Sigmoid colon (tissue), 7 donors: ENCODE results near the gene CNRIP1. TPM values are rescaled to one million over a fixed set of nuclear protein-coding genes. Genes with fewer than 3 reads are reported as not detected.

ENCODE experiments used
- DNase-seq: peaks from one replicate; pipeline ENCODE4 v3.0.0-alpha.2; 2019
- H3K27ac ChIP-seq, 4 donors: fragments of 200-600 bp; sonication (generic); one replicate each; pipeline ENCODE4 v1.5.1; 2016 to 2019; ENCODE audit warnings: mild to moderate bottlenecking in 1 of 4
- H3K27me3 ChIP-seq, 3 donors: fragments of 200-600 bp; sonication (generic); one replicate each; pipeline ENCODE4 v1.5.1; 2019; ENCODE audit warnings: mild to moderate bottlenecking in 1 of 3
- H3K36me3 ChIP-seq, 4 donors: fragments of 200-600 bp; sonication (generic); one replicate each; pipeline ENCODE4 v1.5.1; 2016 to 2019
- H3K4me1 ChIP-seq, 4 donors: fragments of 200-600 bp; sonication (generic); one replicate each; pipeline ENCODE4 v1.5.1; 2017 to 2019
- H3K4me3 ChIP-seq, 4 donors: fragments of 200-600 bp; sonication (generic); one replicate each; pipeline ENCODE4 v1.5.1; 2017 to 2019; ENCODE audit warnings: mild to moderate bottlenecking in 2 of 4, moderate library complexity in 1 of 4
- H3K9me3 ChIP-seq, 4 donors: fragments of 200-600 bp in 3 of 4; sonication (generic) in 3 of 4; one replicate each; pipeline versions ENCODE4 v1.5.1 to v1.6.1; 2013 to 2019
- EP300 ChIP-seq, 4 donors: sonication (generic); formaldehyde crosslinking; IDR thresholded peaks; one replicate each; pipeline ENCODE4 v1.6.1; 2017; ENCODE audit warnings: antibody characterized with exemption in 4 of 4
- POLR2A ChIP-seq, 2 donors: fragments of 450-650 bp; IDR thresholded peaks; one replicate each; pipeline ENCODE4 v1.6.1; 2016; ENCODE audit warnings: antibody characterized with exemption in 2 of 2, mild to moderate bottlenecking in 2 of 2, moderate library complexity in 2 of 2
- POLR2AphosphoS5 ChIP-seq, 4 donors: sonication (generic); formaldehyde crosslinking; IDR thresholded peaks; one replicate each; pipeline ENCODE4 v1.6.1; 2017; ENCODE audit warnings: antibody characterized with exemption in 4 of 4
- WGBS, 2 donors: extraction: QIAGEN DNeasy Blood & Tissue Kit; methylation state at CpG; one replicate each; pipeline ENCODE4 v1.1.7; 2013; 5-methylcytosine and 5-hydroxymethylcytosine counted together
- intact Hi-C: fragments of 100-400 bp; cut with DNase I; formaldehyde crosslinking; loops from one replicate; pipeline ENCODE4 v1.15.1; 2023
- polyA plus RNA-seq, 3 donors: library from polyadenylated mRNA; stranded (reverse); fragments of 200-250 nt; gene quantifications; one replicate each; pipeline ENCODE4 v1.2.3, GENCODE V29; 2013
- total RNA-seq, 4 donors: library from RNA; depleted of rRNA; stranded (reverse); fragments of >200 nt; gene quantifications; one replicate each; pipeline ENCODE4 v1.1.0, GENCODE V29; 2016
- TF ChIP-seq, protein P1 (sequence below), 4 experiments: fragments of 450-650 bp in 3 of 4; fragments of 200-600 bp in 1 of 4; IDR thresholded peaks; one replicate each; pipeline ENCODE4 v1.5.1; 2016 to 2019; ENCODE audit warnings: antibody characterized with exemption in 4 of 4, mild to moderate bottlenecking in 3 of 4, moderate library complexity in 2 of 4
- donor health status: healthy with polysubstance abuse.
- donor health status: Bipolar disorder and iron deficiency.
- donor health status: healthy.

The CNRIP1 gene
- total and polyA plus RNA-seq, 7 donors = 6.2 to 38.2 (median 22.5) TPM

DNA sequence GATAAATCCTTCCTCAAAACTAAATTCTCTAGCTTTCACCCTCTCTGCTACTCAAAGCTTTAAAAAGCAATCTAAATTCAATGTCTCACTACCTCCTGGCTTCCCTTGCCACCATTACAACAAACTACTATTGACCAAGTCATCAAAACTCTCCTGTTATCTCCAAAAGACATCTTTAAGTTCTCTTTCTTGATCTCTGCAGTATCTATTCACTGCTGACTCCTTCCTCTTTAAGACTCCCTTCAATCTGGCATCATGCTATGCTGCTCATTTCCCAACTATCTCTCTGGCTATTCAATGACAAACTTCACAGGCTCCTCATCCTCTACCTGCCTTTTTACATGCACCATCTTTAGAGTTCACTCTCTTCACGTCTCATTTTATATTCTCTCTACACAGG lies 73.4 kb downstream of the CNRIP1 start:
- 82 to 84% methylated on average over 1 of the region's 1 CpG for WGBS, 2 donors
- H3K4me3 ChIP-seq = no peak overlapping the region
- H3K9me3 ChIP-seq = no peaks in the 10 kb centered on the region
- H3K4me1 ChIP-seq = peaks cover 0 to 94% (median 74%) of the 10 kb centered on the region in 4 donors
- no peaks in the 10 kb centered on the region for H3K36me3 ChIP-seq
- no peaks in the 10 kb centered on the region for H3K27me3 ChIP-seq
- TF ChIP-seq, protein P1, sequence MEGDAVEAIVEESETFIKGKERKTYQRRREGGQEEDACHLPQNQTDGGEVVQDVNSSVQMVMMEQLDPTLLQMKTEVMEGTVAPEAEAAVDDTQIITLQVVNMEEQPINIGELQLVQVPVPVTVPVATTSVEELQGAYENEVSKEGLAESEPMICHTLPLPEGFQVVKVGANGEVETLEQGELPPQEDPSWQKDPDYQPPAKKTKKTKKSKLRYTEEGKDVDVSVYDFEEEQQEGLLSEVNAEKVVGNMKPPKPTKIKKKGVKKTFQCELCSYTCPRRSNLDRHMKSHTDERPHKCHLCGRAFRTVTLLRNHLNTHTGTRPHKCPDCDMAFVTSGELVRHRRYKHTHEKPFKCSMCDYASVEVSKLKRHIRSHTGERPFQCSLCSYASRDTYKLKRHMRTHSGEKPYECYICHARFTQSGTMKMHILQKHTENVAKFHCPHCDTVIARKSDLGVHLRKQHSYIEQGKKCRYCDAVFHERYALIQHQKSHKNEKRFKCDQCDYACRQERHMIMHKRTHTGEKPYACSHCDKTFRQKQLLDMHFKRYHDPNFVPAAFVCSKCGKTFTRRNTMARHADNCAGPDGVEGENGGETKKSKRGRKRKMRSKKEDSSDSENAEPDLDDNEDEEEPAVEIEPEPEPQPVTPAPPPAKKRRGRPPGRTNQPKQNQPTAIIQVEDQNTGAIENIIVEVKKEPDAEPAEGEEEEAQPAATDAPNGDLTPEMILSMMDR (IDR thresholded peaks at IDR 0.05) = no peak
- TF ChIP-seq POLR2A (IDR thresholded peaks at IDR 0.05) = no peak
- no peak for TF ChIP-seq EP300 (IDR thresholded peaks at IDR 0.05)
- TF ChIP-seq POLR2AphosphoS5 (IDR thresholded peaks at IDR 0.05) = no peak
- no peak overlapping the region for H3K27ac ChIP-seq
- no peak for DNase-seq
- intact Hi-C loops = loop anchor here (10.0 kb wide), 1 partner anchor 122 kb away; no protein-coding TSS in a partner anchor

DNA sequence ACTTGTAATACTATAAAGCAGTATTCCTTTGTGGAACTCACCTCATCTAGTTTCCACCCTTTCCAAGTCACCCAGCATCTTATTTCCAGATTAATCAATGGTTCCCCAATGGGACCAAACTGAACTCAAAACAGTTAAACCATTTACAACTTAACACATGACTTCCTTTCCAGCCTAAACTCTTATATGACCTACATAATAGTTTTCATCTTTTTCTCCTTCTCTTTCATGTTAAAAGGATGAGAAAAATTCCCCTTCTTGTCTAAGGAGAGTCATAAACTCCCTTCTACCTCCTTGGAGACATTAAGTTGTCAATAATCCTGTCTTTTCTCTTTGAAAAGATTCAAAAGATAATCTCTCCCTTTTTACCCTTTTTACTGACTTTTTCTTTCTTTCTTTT lies 74.1 kb downstream of the CNRIP1 start:
- Histone ChIP-seq H3K4me1 (peaks cover 0 to 100% (median 78%) of the 10 kb centered on the region in 4 donors), H3K9me3 (no peaks in the 10 kb centered on the region), H3K36me3 (no peaks in the 10 kb centered on the region), H3K27ac (peak overlapping the region in 1 of 4 donors; percentile 36), H3K4me3 (no peak overlapping the region), H3K27me3 (no peaks in the 10 kb centered on the region)
- DNase-seq = no peak
- TF ChIP-seq POLR2AphosphoS5 (IDR thresholded peaks at IDR 0.05) = no peak
- no peak for TF ChIP-seq POLR2A (IDR thresholded peaks at IDR 0.05)
- no peak for TF ChIP-seq EP300 (IDR thresholded peaks at IDR 0.05)
- TF ChIP-seq, protein P1 (IDR thresholded peaks at IDR 0.05) = no peak
- intact Hi-C loops = loop anchor here (10.0 kb wide), 1 partner anchor 121 kb away; no protein-coding TSS in a partner anchor

DNA sequence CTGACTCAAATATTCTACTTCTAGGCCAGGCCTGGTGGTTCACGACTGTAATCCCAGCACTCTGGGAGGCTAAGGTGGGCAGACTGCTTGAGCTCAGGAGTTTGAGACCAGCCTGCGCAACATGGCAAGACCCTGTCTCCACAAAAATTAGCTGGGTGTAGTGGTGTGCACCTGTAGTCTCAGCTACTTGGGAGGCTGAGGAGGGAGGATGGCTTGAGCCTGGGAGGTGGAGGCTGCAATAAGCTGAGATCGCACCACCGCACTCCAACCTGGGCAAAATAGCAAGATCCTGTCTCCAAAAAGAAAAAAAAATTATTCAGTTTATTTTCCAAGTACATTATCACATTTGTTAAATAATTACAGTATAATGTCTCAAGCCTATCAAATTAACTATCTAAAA lies 74.7 kb downstream of the CNRIP1 start:
- Histone ChIP-seq H3K4me1 (peaks cover 0 to 99% (median 78%) of the 10 kb centered on the region in 4 donors), H3K36me3 (no peaks in the 10 kb centered on the region), H3K27ac (peak overlapping the region in 2 of 4 donors; percentile 23 to 40), H3K27me3 (no peaks in the 10 kb centered on the region), H3K9me3 (no peaks in the 10 kb centered on the region), H3K4me3 (no peak overlapping the region)
- DNase-seq = no peak
- WGBS, 2 donors = 96 to 98% methylated on average over 4 of the region's 4 CpGs
- intact Hi-C loops = loop anchor here (10.0 kb wide), 1 partner anchor 120 kb away; no protein-coding TSS in a partner anchor
- TF ChIP-seq POLR2AphosphoS5 (IDR thresholded peaks at IDR 0.05) (no peak), POLR2A (IDR thresholded peaks at IDR 0.05) (no peak), EP300 (IDR thresholded peaks at IDR 0.05) (no peak)
- TF ChIP-seq, protein P1 (IDR thresholded peaks at IDR 0.05) = no peak

DNA sequence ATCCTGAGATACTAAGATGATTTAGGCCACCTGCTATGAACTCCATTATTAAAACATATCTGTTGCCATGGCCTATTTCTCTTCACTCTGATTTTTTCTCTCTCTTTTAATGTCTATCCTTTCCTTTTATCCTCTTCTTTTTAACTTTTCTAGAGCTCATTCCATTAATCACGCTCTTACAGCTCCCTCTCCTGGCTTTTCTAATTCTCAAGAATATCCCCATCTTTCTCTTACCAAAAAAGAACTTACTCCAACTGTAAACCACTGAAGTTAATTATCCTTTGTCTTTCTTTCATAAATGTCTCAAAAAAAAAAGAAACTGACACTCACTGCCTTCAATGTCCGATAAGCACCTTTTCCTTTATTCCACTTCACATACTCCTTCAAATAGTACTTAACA lies 75.3 kb downstream of the CNRIP1 start:
- TF ChIP-seq, protein P1 (IDR thresholded peaks at IDR 0.05) = peak in 2 of 4 experiments; percentile 24 to 25
- no peak for TF ChIP-seq EP300 (IDR thresholded peaks at IDR 0.05)
- no peak for TF ChIP-seq POLR2AphosphoS5 (IDR thresholded peaks at IDR 0.05)
- no peak for TF ChIP-seq POLR2A (IDR thresholded peaks at IDR 0.05)
- H3K36me3 ChIP-seq = no peaks in the 10 kb centered on the region
- no peaks in the 10 kb centered on the region for H3K27me3 ChIP-seq
- H3K9me3 ChIP-seq = no peaks in the 10 kb centered on the region
- no peak for DNase-seq
- H3K4me3 ChIP-seq = no peak overlapping the region
- 79 to 82% methylated on average over 2 of the region's 2 CpGs for WGBS, 2 donors
- peak overlapping the region in 3 of 4 donors; percentile 23 to 48 (median 40) for H3K27ac ChIP-seq
- peaks cover 0 to 99% (median 76%) of the 10 kb centered on the region in 4 donors for H3K4me1 ChIP-seq
- intact Hi-C loops = loop anchor here (10.0 kb wide), 1 partner anchor 120 kb away; no protein-coding TSS in a partner anchor

Other genes with a start within 250 kb of the CNRIP1 start
- gene PNO1, start 162.1 kb downstream of the CNRIP1 start, total RNA-seq = 10 to 100 TPM in 3 of 4 donors, 1 to 10 TPM in 1; 9.1 to 20.7 (median 17.2) TPM
- gene PNO1, start 162.1 kb downstream of the CNRIP1 start, polyA plus RNA-seq = 10 to 100 TPM in 1 of 3 donors, 1 to 10 TPM in 2; 6.0 to 10.5 (median 7.9) TPM
- gene PPP3R1, start 67.4 kb downstream of the CNRIP1 start, total RNA-seq = 10 to 100 TPM; 28.4 to 38.5 (median 36.6) TPM
- gene PPP3R1, start 67.4 kb downstream of the CNRIP1 start, polyA plus RNA-seq = 10 to 100 TPM; 17.4 to 28.8 (median 27.5) TPM
- gene PLEK, start 45.3 kb upstream of the CNRIP1 start, total RNA-seq = 10 to 100 TPM in 2 of 4 donors, 1 to 10 TPM in 2; 5.8 to 15.2 (median 10.3) TPM
- 10 to 100 TPM; 12.5 to 16.8 (median 12.6) TPM for gene PLEK, start 45.3 kb upstream of the CNRIP1 start, polyA plus RNA-seq
- 1 to 10 TPM in 1 of 4 donors, under 1 TPM in 3; 0.55 to 1.1 (median 0.83) TPM for gene FBXO48, start 147.3 kb upstream of the CNRIP1 start, total RNA-seq
- gene FBXO48, start 147.3 kb upstream of the CNRIP1 start, polyA plus RNA-seq = 1 to 10 TPM in 1 of 3 donors, under 1 TPM in 2; 0.60 to 1.2 (median 0.70) TPM
- 10 to 100 TPM; 11.0 to 21.7 (median 14.5) TPM for gene APLF, start 147.6 kb upstream of the CNRIP1 start, total RNA-seq
- gene APLF, start 147.6 kb upstream of the CNRIP1 start, polyA plus RNA-seq = under 1 TPM; 0.23 to 0.69 (median 0.60) TPM